Left cardiac atrium (tissue), 4 donors: ENCODE data around the gene PPP1R16B. TPM values are rescaled to one million over a fixed set of nuclear protein-coding genes. Genes with fewer than 3 reads are reported as not detected.
"Not testable (repeated sequence)": the region's sequence is repeated elsewhere in the genome, so short reads cannot be mapped to it uniquely, and the experiment has no call there.

ENCODE experiments used
- ATAC-seq, 2 donors: fragments of 200-7000 bp; cut with Tn5 transposase; one replicate each; pipeline ENCODE4 v1.9.1; 2020; ENCODE audit warnings: mild to moderate bottlenecking in 2 of 2, moderate library complexity in 2 of 2
- DNase-seq: peaks from one replicate; pipeline ENCODE4 v3.0.0-alpha.2; 2020
- intact Hi-C, 2 donors: fragments of 100-400 bp; cut with DNase I; formaldehyde crosslinking; loops; one replicate each; pipeline versions ENCODE4 v1.14.1 to v1.15.1; 2022 to 2023
- total RNA-seq, 2 donors: library from RNA; stranded (reverse); fragmentation: NEBNext Ultra II Directional; extraction: Animal tissue kit (Norgen Biotek cat#: 25700); gene quantifications; one replicate each; pipeline ENCODE4 v1.2.1, GENCODE V29; 2021
- donor health status: DM: no; HTN: yes; CAD: no.
- donor health status: DM: no; HTN: yes; CAD: no; lungs with severe emphysema.
- donor health status: DM: yes; HTN: yes; CAD: no.
- donor health status: Dilated cardiomyopathy.

PPP1R16B gene
- total RNA-seq, 2 donors from 2014 or later, result 5.4 to 7.7 TPM

GRCh38 chr20:38939686-38940085 is 134.2 kb downstream of the PPP1R16B start:
- DNase-seq (no peak), ATAC-seq (no peak)
- intact Hi-C loops, result loop anchor here in 1 of 2 donors (5.0 kb wide), 1 partner anchor 103 kb away; no protein-coding TSS in a partner anchor

GRCh38 chr20:38940644-38941043 is 135.1 kb downstream of the PPP1R16B start:
- intact Hi-C loops, result loop anchor here in 1 of 2 donors (5.0 kb wide), 1 partner anchor 102 kb away; no protein-coding TSS in a partner anchor
- ATAC-seq, result no peak

GRCh38 chr20:38941726-38942389 is 136.4 kb downstream of the PPP1R16B start:
- DNase-seq (no peak), ATAC-seq (no peak)
- intact Hi-C loops, result loop anchor here in 1 of 2 donors (5.0 kb wide), 1 partner anchor 100 kb away; no protein-coding TSS in a partner anchor

More at GRCh38 chr20:38940644-38941043, 135.1 kb downstream of the PPP1R16B start:
- DNase-seq, result no peak

DNA sequence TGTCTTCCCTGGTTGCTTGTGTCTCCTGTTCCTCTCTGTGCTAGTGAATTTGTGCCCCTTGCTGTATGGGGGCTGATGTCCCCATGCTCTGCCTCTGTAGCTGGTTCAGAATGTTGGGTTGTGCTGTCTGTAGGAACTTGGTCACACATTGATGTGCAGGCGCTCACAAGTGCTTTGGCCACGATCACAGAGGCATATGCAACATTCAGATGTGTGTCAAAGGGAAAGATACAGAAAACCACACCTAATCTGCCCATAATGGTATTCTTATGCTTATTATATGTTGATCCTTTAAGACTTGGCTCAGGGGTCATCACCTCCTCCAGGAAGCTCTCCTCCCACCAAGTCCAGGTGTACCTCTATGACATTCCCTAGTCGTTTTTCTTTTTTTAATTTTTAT is 139.5 kb downstream of the PPP1R16B start:
- ATAC-seq (no peak), DNase-seq (no peak)
- intact Hi-C loops, result no loop called here

DNA sequence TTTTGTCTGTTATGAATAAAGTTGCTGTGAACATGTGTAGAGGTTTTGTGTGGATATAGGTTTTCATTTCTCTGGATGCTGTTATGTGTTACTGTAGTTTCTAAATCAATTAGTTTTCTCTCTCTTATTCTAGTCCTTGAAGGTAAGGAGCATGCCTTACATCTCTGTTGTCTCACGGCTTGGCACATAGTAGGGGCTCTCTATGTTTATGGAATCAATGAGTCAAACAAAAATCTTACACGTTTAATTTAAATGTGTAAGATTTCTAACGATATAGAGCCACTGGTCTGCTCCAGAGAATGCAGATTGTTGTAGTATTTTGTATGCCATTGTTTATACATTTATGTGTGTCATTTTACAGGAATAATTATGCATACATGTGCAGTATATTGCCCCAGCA is 141.3 kb downstream of the PPP1R16B start:
- DNase-seq, result no peak
- intact Hi-C loops, result no loop called here
- no peak for ATAC-seq

- no peak for ATAC-seq
- intact Hi-C loops, result no loop called here
- no peak for DNase-seq
These were observed 142.4 kb downstream of the PPP1R16B start for GRCh38 chr20:38947931-38948362.

- intact Hi-C loops, result no loop called here
- no peak for ATAC-seq
- DNase-seq, result no peak
These were observed 144.8 kb downstream of the PPP1R16B start for GRCh38 chr20:38950254-38950653.

DNA sequence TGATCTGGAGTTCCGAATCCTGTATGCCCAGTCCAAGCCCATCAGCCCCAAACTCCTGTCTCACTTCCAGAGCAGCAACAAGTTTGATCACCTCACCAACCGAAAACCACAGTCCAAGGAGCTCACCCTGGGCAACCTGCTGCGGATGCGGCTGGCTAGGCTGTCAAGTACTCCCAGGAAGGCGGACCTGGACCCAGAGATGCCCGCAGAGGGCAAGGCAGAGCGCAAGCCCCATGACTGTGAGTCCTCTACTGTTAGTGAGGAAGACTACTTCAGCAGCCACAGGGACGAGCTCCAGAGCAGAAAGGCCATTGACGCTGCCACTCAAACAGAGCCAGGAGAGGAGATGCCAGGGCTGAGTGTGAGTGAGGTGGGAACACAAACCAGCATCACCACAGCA is 146.1 kb downstream of the PPP1R16B start:
- intact Hi-C loops, result no loop called here
- ATAC-seq (no peak), DNase-seq (no peak)

- DNase-seq (no peak), ATAC-seq (no peak)
- intact Hi-C loops, result no loop called here
These were observed 146.7 kb downstream of the PPP1R16B start for GRCh38 chr20:38952153-38952552.

- DNase-seq, result no peak
- no peak for ATAC-seq
- intact Hi-C loops, result no loop called here
These were observed 148.3 kb downstream of the PPP1R16B start for GRCh38 chr20:38953630-38954340.

GRCh38 chr20:38957235-38957876 is 151.9 kb downstream of the PPP1R16B start:
- DNase-seq, result no peak
- ATAC-seq, result no peak
- intact Hi-C loops, result no loop called here

DNA sequence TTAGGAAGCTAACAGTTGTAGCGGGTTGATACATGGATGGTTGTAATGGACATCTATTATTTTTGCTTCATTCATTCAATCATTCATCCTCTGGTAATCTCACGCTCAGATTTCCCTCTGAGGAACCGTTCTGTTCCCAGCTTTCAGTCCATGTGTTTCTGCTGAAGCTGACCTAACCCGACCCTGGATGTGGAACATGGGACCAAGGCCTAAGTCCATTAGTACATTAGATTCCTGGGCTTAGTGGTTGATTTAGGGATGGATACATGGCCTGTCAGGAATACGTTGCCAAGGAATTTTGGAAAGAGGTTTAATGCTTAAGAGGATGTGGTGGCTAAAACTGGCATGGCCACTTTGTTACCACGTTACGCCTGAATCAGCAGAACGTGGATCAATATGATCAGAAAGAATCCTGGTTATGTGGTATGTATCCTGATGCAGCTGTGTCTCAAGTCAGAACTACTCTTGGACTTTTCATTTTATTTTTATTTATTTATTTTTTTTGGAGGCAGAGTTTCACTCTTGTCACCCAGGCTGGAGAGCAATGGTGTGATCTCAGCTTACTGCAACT is 152.5 kb downstream of the PPP1R16B start:
- DNase-seq (no peak), ATAC-seq (no peak)
- intact Hi-C loops, result no loop called here

DNA sequence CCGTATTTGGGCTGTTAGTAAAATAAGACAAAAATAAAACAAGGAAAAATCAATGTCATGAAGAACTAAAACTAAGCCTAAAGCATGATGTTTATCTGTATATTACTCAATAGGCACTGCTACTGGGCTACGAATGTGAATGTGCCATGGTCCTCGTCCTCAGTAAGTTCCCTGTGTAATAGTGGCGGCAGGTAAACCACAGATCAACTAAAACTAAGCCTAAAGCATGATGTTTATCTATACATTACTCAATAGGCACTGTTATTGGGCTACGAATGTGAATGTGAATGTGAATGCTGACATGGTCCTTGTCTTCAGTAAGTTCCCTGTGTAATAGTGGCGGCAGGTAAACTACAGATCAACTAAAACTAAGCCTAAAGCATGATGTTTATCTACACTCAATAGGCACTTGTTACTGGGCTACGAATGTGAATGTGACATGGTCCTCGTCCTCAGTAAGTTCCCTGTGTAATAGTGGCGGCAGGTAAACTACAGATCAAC is 154.7 kb downstream of the PPP1R16B start:
- intact Hi-C loops, ATAC-seq, DNase-seq: not testable (repeated sequence)

- ATAC-seq (no peak), DNase-seq (no peak)
- intact Hi-C loops, result no loop called here
These were observed 156.1 kb downstream of the PPP1R16B start for GRCh38 chr20:38961530-38962043.

- ATAC-seq, result peak; percentile 100
- intact Hi-C loops, result no loop called here
- DNase-seq, result peak; percentile 99
These were observed 156.8 kb downstream of the PPP1R16B start, which contains the start of gene DHX35 for GRCh38 chr20:38962044-38962927. DHX35 (plus strand) TSS chr20:38962344; CDS start chr20:38962368, 24 bp downstream.

- ATAC-seq, result no peak
- intact Hi-C loops, result no loop called here
- DNase-seq, result no peak
These were observed 157.5 kb downstream of the PPP1R16B start for GRCh38 chr20:38962928-38963401.

GRCh38 chr20:38963745-38964144 is 158.2 kb downstream of the PPP1R16B start:
- ATAC-seq (no peak), DNase-seq (no peak)
- intact Hi-C loops, result no loop called here

- ATAC-seq (no peak), DNase-seq (no peak)
- intact Hi-C loops, result no loop called here
These were observed 159.8 kb downstream of the PPP1R16B start for GRCh38 chr20:38965264-38965663.
